ENCODE data around the gene YES1.
A peak's percentile ranks its signal among the peaks of the same experiment; 100 is the strongest.

YES1 gene

GRCh38 chr18:811892-812375 is at the start of gene YES1:
Gene YES1, minus strand, starts transcription at chr18:812242. Its CDS starts 55,415 bp downstream, at chr18:756827.
- Histone ChIP-seq H3K4me3 (ENCODE audit: low read length) (peak within 1 kb of the TSS; percentile 91), H3K9ac (ENCODE audit: low read length) (peak within 1 kb of the TSS; percentile 92), H3K27me3 (ENCODE audit: control insufficient read depth, insufficient read depth, low read length) (no peaks in the 10 kb centered on the region), H3K4me1 (ENCODE audit: control insufficient read depth, insufficient read depth, low read length) (peaks cover 7% of the 10 kb centered on the region), H3K27ac (ENCODE audit: low read depth, low read length) (peak within 1 kb of the TSS; percentile 93), H3K36me3 (ENCODE audit: control insufficient read depth, insufficient read depth, low read length) (no peaks in the 10 kb centered on the region)

GRCh38 chr18:857986-858385 is 45.9 kb upstream of the YES1 start:
- Histone ChIP-seq H3K4me1 (ENCODE audit: control insufficient read depth, insufficient read depth, low read length) (no peaks in the 10 kb centered on the region), H3K27ac (ENCODE audit: low read depth, low read length) (no peak overlapping the region), H3K36me3 (ENCODE audit: control insufficient read depth, insufficient read depth, low read length) (no peaks in the 10 kb centered on the region), H3K4me3 (ENCODE audit: low read length) (no peak overlapping the region), H3K27me3 (ENCODE audit: control insufficient read depth, insufficient read depth, low read length) (no peaks in the 10 kb centered on the region), H3K9ac (ENCODE audit: low read length) (no peak overlapping the region)

GRCh38 chr18:853471-853870 is 41.4 kb upstream of the YES1 start:
- H3K27me3 ChIP-seq (ENCODE audit: control insufficient read depth, insufficient read depth, low read length) = no peaks in the 10 kb centered on the region
- no peak overlapping the region for H3K27ac ChIP-seq (ENCODE audit: low read depth, low read length)
- H3K4me3 ChIP-seq (ENCODE audit: low read length) = no peak overlapping the region
- no peaks in the 10 kb centered on the region for H3K4me1 ChIP-seq (ENCODE audit: control insufficient read depth, insufficient read depth, low read length)
- no peak overlapping the region for H3K9ac ChIP-seq (ENCODE audit: low read length)
- no peaks in the 10 kb centered on the region for H3K36me3 ChIP-seq (ENCODE audit: control insufficient read depth, insufficient read depth, low read length)

- H3K27me3 ChIP-seq (ENCODE audit: control insufficient read depth, insufficient read depth, low read length) = no peaks in the 10 kb centered on the region
- no peak overlapping the region for H3K4me3 ChIP-seq (ENCODE audit: low read length)
- H3K36me3 ChIP-seq (ENCODE audit: control insufficient read depth, insufficient read depth, low read length) = no peaks in the 10 kb centered on the region
- H3K4me1 ChIP-seq (ENCODE audit: control insufficient read depth, insufficient read depth, low read length) = no peaks in the 10 kb centered on the region
- no peak overlapping the region for H3K9ac ChIP-seq (ENCODE audit: low read length)
- H3K27ac ChIP-seq (ENCODE audit: low read depth, low read length) = no peak overlapping the region
These were observed 38.9 kb upstream of the YES1 start for GRCh38 chr18:850960-851359.

DNA sequence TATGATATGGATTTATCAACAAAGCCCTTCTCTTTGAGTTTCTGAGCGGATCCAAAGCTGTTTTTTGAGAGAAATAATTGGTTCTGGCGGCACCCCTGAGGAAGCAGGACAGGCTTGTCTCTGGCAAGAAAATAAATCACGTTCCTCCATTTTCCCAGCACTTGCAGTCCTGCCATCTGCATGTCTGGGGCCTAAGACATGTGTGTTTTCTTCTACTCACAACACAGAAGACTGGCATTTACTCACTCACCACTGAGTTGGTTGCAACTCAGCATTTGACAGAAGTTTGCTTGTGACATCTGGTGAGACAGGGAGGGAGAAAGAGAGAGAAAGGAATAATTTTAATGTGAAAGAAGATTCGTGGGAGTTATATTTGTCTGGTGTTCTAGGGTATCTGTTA is 37.0 kb upstream of the YES1 start:
- Histone ChIP-seq H3K4me1 (ENCODE audit: control insufficient read depth, insufficient read depth, low read length) (no peaks in the 10 kb centered on the region), H3K27ac (ENCODE audit: low read depth, low read length) (no peak overlapping the region), H3K4me3 (ENCODE audit: low read length) (no peak overlapping the region), H3K27me3 (ENCODE audit: control insufficient read depth, insufficient read depth, low read length) (no peaks in the 10 kb centered on the region), H3K9ac (ENCODE audit: low read length) (no peak overlapping the region), H3K36me3 (ENCODE audit: control insufficient read depth, insufficient read depth, low read length) (no peaks in the 10 kb centered on the region)

GRCh38 chr18:848062-848861 is 36.2 kb upstream of the YES1 start:
- Histone ChIP-seq H3K9ac (ENCODE audit: low read length) (no peak overlapping the region), H3K27ac (ENCODE audit: low read depth, low read length) (no peak overlapping the region), H3K36me3 (ENCODE audit: control insufficient read depth, insufficient read depth, low read length) (no peaks in the 10 kb centered on the region), H3K4me3 (ENCODE audit: low read length) (no peak overlapping the region), H3K27me3 (ENCODE audit: control insufficient read depth, insufficient read depth, low read length) (no peaks in the 10 kb centered on the region), H3K4me1 (ENCODE audit: control insufficient read depth, insufficient read depth, low read length) (no peaks in the 10 kb centered on the region)

DNA sequence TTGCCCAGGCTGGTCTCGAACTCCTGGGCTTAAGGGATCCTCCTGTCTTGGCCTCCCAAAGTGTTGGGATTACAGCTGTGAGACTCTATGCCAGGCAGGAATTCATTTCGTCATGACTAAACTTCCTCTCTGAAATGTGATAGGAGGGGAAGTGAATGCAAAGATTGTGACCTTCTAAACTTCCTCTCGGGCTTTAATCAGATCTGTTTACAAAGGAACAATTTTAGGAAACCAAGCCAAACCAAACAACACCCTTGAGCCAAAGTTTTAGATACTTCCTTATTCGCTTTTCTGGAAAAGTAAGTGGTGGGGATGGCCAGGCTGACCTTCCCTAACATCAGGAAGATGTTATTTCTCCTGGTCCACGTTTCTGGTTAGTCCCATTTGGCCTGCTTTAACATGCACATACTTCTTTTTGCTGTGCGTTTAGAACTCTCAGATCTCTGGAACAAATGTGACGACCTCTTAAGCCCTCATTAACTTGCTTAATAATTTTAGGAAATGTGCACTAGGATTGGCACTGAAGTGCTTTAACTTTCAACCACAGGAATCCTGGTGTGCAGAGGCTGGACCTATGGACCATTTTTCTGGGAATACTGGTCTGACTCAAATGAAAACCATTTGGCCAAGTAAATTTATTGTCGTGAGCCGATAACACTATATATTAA is 33.2 kb upstream of the YES1 start:
- Histone ChIP-seq H3K4me1 (ENCODE audit: control insufficient read depth, insufficient read depth, low read length) (no peaks in the 10 kb centered on the region), H3K27me3 (ENCODE audit: control insufficient read depth, insufficient read depth, low read length) (no peaks in the 10 kb centered on the region), H3K27ac (ENCODE audit: low read depth, low read length) (no peak overlapping the region), H3K36me3 (ENCODE audit: control insufficient read depth, insufficient read depth, low read length) (no peaks in the 10 kb centered on the region), H3K9ac (ENCODE audit: low read length) (no peak overlapping the region), H3K4me3 (ENCODE audit: low read length) (no peak overlapping the region)

DNA sequence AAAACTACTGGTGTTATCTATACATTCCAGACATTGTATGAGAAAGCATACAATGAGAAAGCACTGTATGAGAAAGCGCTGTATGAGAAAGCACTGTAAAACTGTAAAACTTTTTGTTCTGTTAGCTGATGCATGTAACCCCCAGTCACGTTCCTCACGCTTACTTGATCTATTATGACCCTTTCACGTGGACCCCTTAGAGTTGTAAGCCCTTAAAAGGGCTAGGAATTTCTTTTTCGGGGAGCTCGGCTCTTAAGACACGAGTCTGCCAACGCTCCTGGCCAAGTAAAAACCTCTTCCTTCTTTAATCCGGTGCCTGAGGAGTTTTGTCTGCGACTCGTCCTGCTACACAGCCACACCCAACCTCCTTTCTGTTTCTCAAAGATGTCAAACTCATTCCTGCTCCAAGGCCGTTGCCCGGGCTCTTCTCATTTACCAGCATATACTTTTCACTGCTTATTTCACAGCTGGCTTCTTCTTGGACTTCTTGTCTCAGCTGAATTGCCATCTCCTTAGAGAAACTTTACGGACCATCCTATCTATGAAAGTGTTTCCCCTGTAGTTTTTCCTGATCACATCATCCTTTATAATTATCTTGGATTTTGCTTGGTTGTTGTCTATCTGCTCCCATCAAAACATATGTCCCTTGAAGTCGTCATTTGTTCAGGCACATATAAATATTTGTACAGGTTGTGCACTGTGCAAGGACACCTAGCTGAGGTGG is 29.8 kb upstream of the YES1 start:
- no peak overlapping the region for H3K9ac ChIP-seq (ENCODE audit: low read length)
- H3K4me1 ChIP-seq (ENCODE audit: control insufficient read depth, insufficient read depth, low read length) = no peaks in the 10 kb centered on the region

GRCh38 chr18:840516-840915 is 28.5 kb upstream of the YES1 start:
- Histone ChIP-seq H3K27ac (ENCODE audit: low read depth, low read length) (no peak overlapping the region), H3K4me3 (ENCODE audit: low read length) (no peak overlapping the region), H3K27me3 (ENCODE audit: control insufficient read depth, insufficient read depth, low read length) (no peaks in the 10 kb centered on the region), H3K9ac (ENCODE audit: low read length) (no peak overlapping the region), H3K4me1 (ENCODE audit: control insufficient read depth, insufficient read depth, low read length) (no peaks in the 10 kb centered on the region), H3K36me3 (ENCODE audit: control insufficient read depth, insufficient read depth, low read length) (no peaks in the 10 kb centered on the region)

More for the DNA sequence above, 29.8 kb upstream of the YES1 start:
- Histone ChIP-seq H3K4me3 (ENCODE audit: low read length) (no peak overlapping the region), H3K27ac (ENCODE audit: low read depth, low read length) (no peak overlapping the region), H3K36me3 (ENCODE audit: control insufficient read depth, insufficient read depth, low read length) (no peaks in the 10 kb centered on the region), H3K27me3 (ENCODE audit: control insufficient read depth, insufficient read depth, low read length) (no peaks in the 10 kb centered on the region)

DNA sequence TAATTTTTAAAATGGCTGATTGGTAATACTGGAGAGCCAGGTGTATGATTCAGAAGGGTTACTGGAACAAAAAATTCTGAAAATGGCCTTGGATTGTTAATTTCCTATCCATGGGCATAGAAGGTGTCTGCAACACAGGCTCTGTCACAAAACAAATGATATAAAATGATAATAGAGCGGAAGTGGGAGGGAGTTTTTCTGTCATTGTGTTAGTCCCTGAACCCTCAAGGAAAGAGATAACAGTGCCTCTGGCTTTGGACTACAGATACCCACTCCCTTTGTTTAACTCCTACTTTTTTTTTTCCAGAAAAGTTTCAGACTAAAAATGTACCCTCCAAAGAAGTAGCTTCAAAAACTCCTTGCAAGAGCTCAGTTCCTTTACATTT is 28.0 kb upstream of the YES1 start:
- Histone ChIP-seq H3K4me1 (ENCODE audit: control insufficient read depth, insufficient read depth, low read length) (no peaks in the 10 kb centered on the region), H3K9ac (ENCODE audit: low read length) (no peak overlapping the region), H3K4me3 (ENCODE audit: low read length) (no peak overlapping the region), H3K27me3 (ENCODE audit: control insufficient read depth, insufficient read depth, low read length) (no peaks in the 10 kb centered on the region), H3K36me3 (ENCODE audit: control insufficient read depth, insufficient read depth, low read length) (no peaks in the 10 kb centered on the region), H3K27ac (ENCODE audit: low read depth, low read length) (no peak overlapping the region)

GRCh38 chr18:839224-840022 is 27.4 kb upstream of the YES1 start:
- no peak overlapping the region for H3K4me3 ChIP-seq (ENCODE audit: low read length)
- no peaks in the 10 kb centered on the region for H3K27me3 ChIP-seq (ENCODE audit: control insufficient read depth, insufficient read depth, low read length)
- no peaks in the 10 kb centered on the region for H3K4me1 ChIP-seq (ENCODE audit: control insufficient read depth, insufficient read depth, low read length)
- H3K9ac ChIP-seq (ENCODE audit: low read length) = no peak overlapping the region
- no peak overlapping the region for H3K27ac ChIP-seq (ENCODE audit: low read depth, low read length)
- no peaks in the 10 kb centered on the region for H3K36me3 ChIP-seq (ENCODE audit: control insufficient read depth, insufficient read depth, low read length)

GRCh38 chr18:837922-838321 is 25.9 kb upstream of the YES1 start:
- no peak overlapping the region for H3K27ac ChIP-seq (ENCODE audit: low read depth, low read length)
- no peaks in the 10 kb centered on the region for H3K4me1 ChIP-seq (ENCODE audit: control insufficient read depth, insufficient read depth, low read length)
- no peak overlapping the region for H3K9ac ChIP-seq (ENCODE audit: low read length)
- no peaks in the 10 kb centered on the region for H3K36me3 ChIP-seq (ENCODE audit: control insufficient read depth, insufficient read depth, low read length)
- H3K4me3 ChIP-seq (ENCODE audit: low read length) = no peak overlapping the region
- no peaks in the 10 kb centered on the region for H3K27me3 ChIP-seq (ENCODE audit: control insufficient read depth, insufficient read depth, low read length)

All from rectal smooth muscle tissue (tissue), 1 donor.